ENCODE measurements around the gene SPACA4.

DNA sequence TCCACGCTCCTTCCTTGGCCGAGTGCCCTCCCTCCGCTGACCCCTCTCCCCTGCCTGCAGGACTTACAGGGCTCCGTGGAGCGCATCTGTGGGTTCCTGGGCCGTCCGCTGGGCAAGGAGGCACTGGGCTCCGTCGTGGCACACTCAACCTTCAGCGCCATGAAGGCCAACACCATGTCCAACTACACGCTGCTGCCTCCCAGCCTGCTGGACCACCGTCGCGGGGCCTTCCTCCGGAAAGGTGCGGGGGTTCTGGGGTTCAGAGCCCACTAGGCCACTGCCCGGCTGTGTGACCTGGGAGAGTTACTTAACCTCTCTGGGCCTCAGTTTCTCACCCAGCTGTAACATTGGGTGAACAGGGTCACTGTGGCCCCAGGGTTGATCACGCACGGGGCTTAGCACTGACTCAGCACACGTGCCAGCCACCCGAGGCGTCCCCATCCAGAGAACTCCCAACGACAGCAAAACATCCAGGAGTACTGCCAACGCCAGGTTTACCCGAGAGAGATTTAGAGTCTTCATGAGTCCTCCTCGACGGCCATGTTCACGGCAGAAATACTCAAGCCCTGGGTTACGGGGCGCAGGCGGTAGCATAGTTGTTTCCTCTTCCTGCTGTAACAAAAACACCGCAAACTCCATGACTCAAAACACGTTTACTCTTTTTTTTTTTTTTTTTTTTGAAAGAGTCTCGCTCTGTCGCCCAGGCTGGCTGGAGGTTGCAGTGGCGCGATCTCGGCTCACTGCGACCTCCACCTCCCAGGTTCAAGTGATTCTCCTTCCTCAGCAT is 9.7 kb upstream of the SPACA4 start:
- TF ChIP-seq IFI16 (CRISPR knock-in tag; IDR thresholded peaks at IDR 0.05) (no peak), TSHZ1 (CRISPR knock-in tag; IDR thresholded peaks at IDR 0.05) (no peak), CTCF (IDR thresholded peaks at IDR 0.05 in 2 of 3, conservative IDR thresholded peaks at IDR 0.05 in 1 of 3; ENCODE audit: insufficient read depth in 2 of 3, low read depth in 1 of 3, low read length in 3 of 3) (no peak), MYC (IDR thresholded peaks at IDR 0.05; ENCODE audit: low read depth, low read length) (no peak), MYC (CRISPR knock-in tag; IDR thresholded peaks at IDR 0.05; ENCODE audit: borderline replicate concordance, low read depth) (no peak), ZNF140 (CRISPR knock-in tag; IDR thresholded peaks at IDR 0.05) (no peak), RCOR1 (IDR thresholded peaks at IDR 0.05; ENCODE audit: borderline replicate concordance in 1 of 2, low read depth in 2 of 2, low read length in 2 of 2) (no peak), PREB (CRISPR knock-in tag; IDR thresholded peaks at IDR 0.05) (no peak), ESRRA (IDR thresholded peaks at IDR 0.05; ENCODE audit: borderline replicate concordance, low read depth) (no peak), NR1H2 (CRISPR knock-in tag; IDR thresholded peaks at IDR 0.05) (no peak)
- TF ChIP-seq, protein P1, sequence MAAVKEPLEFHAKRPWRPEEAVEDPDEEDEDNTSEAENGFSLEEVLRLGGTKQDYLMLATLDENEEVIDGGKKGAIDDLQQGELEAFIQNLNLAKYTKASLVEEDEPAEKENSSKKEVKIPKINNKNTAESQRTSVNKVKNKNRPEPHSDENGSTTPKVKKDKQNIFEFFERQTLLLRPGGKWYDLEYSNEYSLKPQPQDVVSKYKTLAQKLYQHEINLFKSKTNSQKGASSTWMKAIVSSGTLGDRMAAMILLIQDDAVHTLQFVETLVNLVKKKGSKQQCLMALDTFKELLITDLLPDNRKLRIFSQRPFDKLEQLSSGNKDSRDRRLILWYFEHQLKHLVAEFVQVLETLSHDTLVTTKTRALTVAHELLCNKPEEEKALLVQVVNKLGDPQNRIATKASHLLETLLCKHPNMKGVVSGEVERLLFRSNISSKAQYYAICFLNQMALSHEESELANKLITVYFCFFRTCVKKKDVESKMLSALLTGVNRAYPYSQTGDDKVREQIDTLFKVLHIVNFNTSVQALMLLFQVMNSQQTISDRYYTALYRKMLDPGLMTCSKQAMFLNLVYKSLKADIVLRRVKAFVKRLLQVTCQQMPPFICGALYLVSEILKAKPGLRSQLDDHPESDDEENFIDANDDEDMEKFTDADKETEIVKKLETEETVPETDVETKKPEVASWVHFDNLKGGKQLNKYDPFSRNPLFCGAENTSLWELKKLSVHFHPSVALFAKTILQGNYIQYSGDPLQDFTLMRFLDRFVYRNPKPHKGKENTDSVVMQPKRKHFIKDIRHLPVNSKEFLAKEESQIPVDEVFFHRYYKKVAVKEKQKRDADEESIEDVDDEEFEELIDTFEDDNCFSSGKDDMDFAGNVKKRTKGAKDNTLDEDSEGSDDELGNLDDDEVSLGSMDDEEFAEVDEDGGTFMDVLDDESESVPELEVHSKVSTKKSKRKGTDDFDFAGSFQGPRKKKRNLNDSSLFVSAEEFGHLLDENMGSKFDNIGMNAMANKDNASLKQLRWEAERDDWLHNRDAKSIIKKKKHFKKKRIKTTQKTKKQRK (IDR thresholded peaks at IDR 0.05; ENCODE audit: borderline replicate concordance, low read depth, low read length) = no peak
